ENCODE measurements around the gene SEC14L6.

DNA sequence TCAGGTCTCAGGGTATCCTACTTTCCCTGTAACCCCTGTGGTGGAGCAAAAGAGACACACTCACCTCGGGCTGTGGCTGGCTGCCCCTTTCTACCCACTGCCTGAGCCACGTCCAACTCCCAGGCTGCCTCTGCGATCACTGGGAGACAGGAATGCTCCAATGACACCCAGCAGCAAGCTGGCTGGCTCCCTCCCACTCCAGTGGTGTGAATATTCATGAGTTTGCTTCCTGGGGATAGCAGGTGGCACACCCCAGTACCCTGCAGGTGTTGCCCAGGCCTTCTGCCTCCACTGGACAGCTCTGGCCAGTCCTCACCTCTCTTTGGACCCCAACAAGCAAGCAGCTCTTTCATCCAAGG, 18.2 kb upstream of the SEC14L6 start:
- TF ChIP-seq, protein P1, sequence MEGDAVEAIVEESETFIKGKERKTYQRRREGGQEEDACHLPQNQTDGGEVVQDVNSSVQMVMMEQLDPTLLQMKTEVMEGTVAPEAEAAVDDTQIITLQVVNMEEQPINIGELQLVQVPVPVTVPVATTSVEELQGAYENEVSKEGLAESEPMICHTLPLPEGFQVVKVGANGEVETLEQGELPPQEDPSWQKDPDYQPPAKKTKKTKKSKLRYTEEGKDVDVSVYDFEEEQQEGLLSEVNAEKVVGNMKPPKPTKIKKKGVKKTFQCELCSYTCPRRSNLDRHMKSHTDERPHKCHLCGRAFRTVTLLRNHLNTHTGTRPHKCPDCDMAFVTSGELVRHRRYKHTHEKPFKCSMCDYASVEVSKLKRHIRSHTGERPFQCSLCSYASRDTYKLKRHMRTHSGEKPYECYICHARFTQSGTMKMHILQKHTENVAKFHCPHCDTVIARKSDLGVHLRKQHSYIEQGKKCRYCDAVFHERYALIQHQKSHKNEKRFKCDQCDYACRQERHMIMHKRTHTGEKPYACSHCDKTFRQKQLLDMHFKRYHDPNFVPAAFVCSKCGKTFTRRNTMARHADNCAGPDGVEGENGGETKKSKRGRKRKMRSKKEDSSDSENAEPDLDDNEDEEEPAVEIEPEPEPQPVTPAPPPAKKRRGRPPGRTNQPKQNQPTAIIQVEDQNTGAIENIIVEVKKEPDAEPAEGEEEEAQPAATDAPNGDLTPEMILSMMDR (IDR thresholded peaks at IDR 0.05; ENCODE audit: insufficient read depth, low read length) = no peak
- TF ChIP-seq, protein P2, sequence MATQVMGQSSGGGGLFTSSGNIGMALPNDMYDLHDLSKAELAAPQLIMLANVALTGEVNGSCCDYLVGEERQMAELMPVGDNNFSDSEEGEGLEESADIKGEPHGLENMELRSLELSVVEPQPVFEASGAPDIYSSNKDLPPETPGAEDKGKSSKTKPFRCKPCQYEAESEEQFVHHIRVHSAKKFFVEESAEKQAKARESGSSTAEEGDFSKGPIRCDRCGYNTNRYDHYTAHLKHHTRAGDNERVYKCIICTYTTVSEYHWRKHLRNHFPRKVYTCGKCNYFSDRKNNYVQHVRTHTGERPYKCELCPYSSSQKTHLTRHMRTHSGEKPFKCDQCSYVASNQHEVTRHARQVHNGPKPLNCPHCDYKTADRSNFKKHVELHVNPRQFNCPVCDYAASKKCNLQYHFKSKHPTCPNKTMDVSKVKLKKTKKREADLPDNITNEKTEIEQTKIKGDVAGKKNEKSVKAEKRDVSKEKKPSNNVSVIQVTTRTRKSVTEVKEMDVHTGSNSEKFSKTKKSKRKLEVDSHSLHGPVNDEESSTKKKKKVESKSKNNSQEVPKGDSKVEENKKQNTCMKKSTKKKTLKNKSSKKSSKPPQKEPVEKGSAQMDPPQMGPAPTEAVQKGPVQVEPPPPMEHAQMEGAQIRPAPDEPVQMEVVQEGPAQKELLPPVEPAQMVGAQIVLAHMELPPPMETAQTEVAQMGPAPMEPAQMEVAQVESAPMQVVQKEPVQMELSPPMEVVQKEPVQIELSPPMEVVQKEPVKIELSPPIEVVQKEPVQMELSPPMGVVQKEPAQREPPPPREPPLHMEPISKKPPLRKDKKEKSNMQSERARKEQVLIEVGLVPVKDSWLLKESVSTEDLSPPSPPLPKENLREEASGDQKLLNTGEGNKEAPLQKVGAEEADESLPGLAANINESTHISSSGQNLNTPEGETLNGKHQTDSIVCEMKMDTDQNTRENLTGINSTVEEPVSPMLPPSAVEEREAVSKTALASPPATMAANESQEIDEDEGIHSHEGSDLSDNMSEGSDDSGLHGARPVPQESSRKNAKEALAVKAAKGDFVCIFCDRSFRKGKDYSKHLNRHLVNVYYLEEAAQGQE (IDR thresholded peaks at IDR 0.05; ENCODE audit: insufficient replicate concordance, low read depth) = no peak
